PC-3 (cell line): Measurements from ENCODE around the gene TSPAN9.

Experiments
- CTCF ChIP-seq: fragments of 300-600 bp; sonication (generic); conservative IDR thresholded peaks from 2 replicates; pipeline ENCODE4 v1.5.1; 2017; ENCODE audit warnings: antibody characterized with exemption, low read depth, mild to moderate bottlenecking, low read length
- EZH2phosphoT487 ChIP-seq: fragments of 300-600 bp; sonication (generic); IDR thresholded peaks from 2 replicates; pipeline ENCODE4 v1.6.1; 2018; ENCODE audit warnings: mild to moderate bottlenecking, antibody characterized with exemption, low read length, borderline replicate concordance

- no peak for TF ChIP-seq CTCF
- TF ChIP-seq EZH2phosphoT487 = no peak
Observed at GRCh38 chr12:3069714-3070113, 7.5 kb upstream of the TSPAN9 start.
